GM12878 (cell line): ENCODE data around the gene ZNF484. TPM values are rescaled to one million over a fixed set of nuclear protein-coding genes. Genes with fewer than 3 reads are reported as not detected.
A peak's percentile ranks its signal among the peaks of the same experiment; 100 is the strongest.

Experiments used
- BCL11A ChIP-seq: IDR thresholded peaks from 2 replicates; pipeline ENCODE4 v1.6.1; 2011; ENCODE audit warnings: low read depth, low read length
- CREB1 ChIP-seq: IDR thresholded peaks from 2 replicates; pipeline ENCODE4 v1.6.1; 2012; ENCODE audit warnings: low read depth, mild to moderate bottlenecking, inconsistent platforms
- EGR1 ChIP-seq, 2 experiments: IDR thresholded peaks; 1 replicate in 1 of 2; 2 replicates in 1 of 2; pipeline ENCODE4 v1.6.1; 2011 to 2012; ENCODE audit warnings: low read depth in 2 of 2, low read length in 2 of 2, borderline replicate concordance in 1 of 2, mild to moderate bottlenecking in 1 of 2, moderate library complexity in 1 of 2
- IKZF1 ChIP-seq: fragments of 450-650 bp; conservative IDR thresholded peaks from 2 replicates; pipeline ENCODE4 v1.6.1; 2017; ENCODE audit warnings: antibody characterized with exemption, mild to moderate bottlenecking
- MEF2B ChIP-seq: fragments of 450-650 bp; IDR thresholded peaks from 2 replicates; pipeline ENCODE4 v1.6.1; 2018; ENCODE audit warnings: mild to moderate bottlenecking, moderate library complexity; ENCODE audit not compliant: partially characterized antibody, poor library complexity, severe bottlenecking
- MTA3 ChIP-seq: IDR thresholded peaks from 2 replicates; pipeline ENCODE4 v1.6.1; 2012; ENCODE audit warnings: low read length, inconsistent platforms, borderline replicate concordance
- PBX3 ChIP-seq: IDR thresholded peaks from 2 replicates; pipeline ENCODE4 v1.6.1; 2011; ENCODE audit warnings: mild to moderate bottlenecking, low read depth, low read length, moderate library complexity; ENCODE audit not compliant: insufficient replicate concordance
- POLR2A ChIP-seq: IDR thresholded peaks from 2 replicates; pipeline ENCODE4 v1.6.1; 2011; ENCODE audit warnings: low read depth, mild to moderate bottlenecking, low read length
- POLR2AphosphoS5 ChIP-seq: IDR thresholded peaks from 2 replicates; pipeline ENCODE4 v1.6.1; 2011; ENCODE audit warnings: mild to moderate bottlenecking, low read length, inconsistent platforms
- RAD21 ChIP-seq: IDR thresholded peaks from 2 replicates; pipeline ENCODE4 v1.6.1; 2011; ENCODE audit warnings: mild to moderate bottlenecking, low read depth, low read length, moderate library complexity; ENCODE audit not compliant: insufficient read depth
- RELB ChIP-seq: fragments of 450-650 bp; IDR thresholded peaks from 2 replicates; pipeline ENCODE4 v1.6.1; 2017; ENCODE audit warnings: low read depth, mild to moderate bottlenecking, moderate library complexity
- STAT3 ChIP-seq: IDR thresholded peaks from 2 replicates; pipeline ENCODE4 v1.6.1; 2011; ENCODE audit warnings: low read depth, low read length, improper control_type of control experiment
- TARDBP ChIP-seq: IDR thresholded peaks from 2 replicates; pipeline ENCODE4 v1.6.1; 2016; ENCODE audit warnings: borderline replicate concordance
- polyA plus RNA-seq, 11 experiments: library from polyadenylated mRNA; depleted of rRNA in 4 of 11; unstranded in 6 of 11; stranded (reverse) in 5 of 11; fragments of >200 nt; fragmentation: Nextera tagmentation in 4 of 11; fragmentation: Illumina TruSeq in 1 of 11; extraction: Ambion mirVana in 4 of 11; extraction: Trizol in 1 of 11; gene quantifications; 1 replicate in 1 of 11; 2 replicates in 10 of 11; pipeline versions ENCODE4 v1.2.1 to v1.2.3, GENCODE V29; 2011 to 2016; ENCODE audit warnings: inconsistent platforms in 2 of 11, missing spikeins in 2 of 11, low read depth in 1 of 11
- total RNA-seq, 4 experiments: library from RNA; depleted of rRNA in 3 of 4; stranded (reverse); fragments of >200 nt in 3 of 4; fragmentation: Illumina TruSeq in 1 of 4; extraction: Trizol in 1 of 4; gene quantifications; 2 replicates each; pipeline versions ENCODE4 v1.2.1 to v1.2.3, GENCODE V29; 2013 to 2021
- TF ChIP-seq, protein P1 (sequence below): IDR thresholded peaks from 2 replicates; pipeline ENCODE4 v1.6.1; 2012; ENCODE audit warnings: low read depth, low read length, improper control_type of control experiment
- TF ChIP-seq, protein P2 (sequence below): fragments of 450-650 bp; formaldehyde crosslinking; IDR thresholded peaks from 2 replicates; pipeline ENCODE4 v1.4.0; 2022; ENCODE audit warnings: mild to moderate bottlenecking, moderate library complexity
- TF ChIP-seq, protein P3 (sequence below): IDR thresholded peaks from 2 replicates; pipeline ENCODE4 v1.6.1; 2012; ENCODE audit warnings: mild to moderate bottlenecking, low read depth, low read length
- TF ChIP-seq, protein P4 (sequence below): IDR thresholded peaks from 2 replicates; pipeline ENCODE4 v1.6.1; 2012; ENCODE audit warnings: low read depth, low read length, improper control_type of control experiment

The ZNF484 gene
- total and polyA plus RNA-seq, 10 of the 15 experiments (the other 5 are each of a cell fraction or from before 2014, with no cell fraction given), result 0.95 to 7.8 (median 3.3) TPM

DNA sequence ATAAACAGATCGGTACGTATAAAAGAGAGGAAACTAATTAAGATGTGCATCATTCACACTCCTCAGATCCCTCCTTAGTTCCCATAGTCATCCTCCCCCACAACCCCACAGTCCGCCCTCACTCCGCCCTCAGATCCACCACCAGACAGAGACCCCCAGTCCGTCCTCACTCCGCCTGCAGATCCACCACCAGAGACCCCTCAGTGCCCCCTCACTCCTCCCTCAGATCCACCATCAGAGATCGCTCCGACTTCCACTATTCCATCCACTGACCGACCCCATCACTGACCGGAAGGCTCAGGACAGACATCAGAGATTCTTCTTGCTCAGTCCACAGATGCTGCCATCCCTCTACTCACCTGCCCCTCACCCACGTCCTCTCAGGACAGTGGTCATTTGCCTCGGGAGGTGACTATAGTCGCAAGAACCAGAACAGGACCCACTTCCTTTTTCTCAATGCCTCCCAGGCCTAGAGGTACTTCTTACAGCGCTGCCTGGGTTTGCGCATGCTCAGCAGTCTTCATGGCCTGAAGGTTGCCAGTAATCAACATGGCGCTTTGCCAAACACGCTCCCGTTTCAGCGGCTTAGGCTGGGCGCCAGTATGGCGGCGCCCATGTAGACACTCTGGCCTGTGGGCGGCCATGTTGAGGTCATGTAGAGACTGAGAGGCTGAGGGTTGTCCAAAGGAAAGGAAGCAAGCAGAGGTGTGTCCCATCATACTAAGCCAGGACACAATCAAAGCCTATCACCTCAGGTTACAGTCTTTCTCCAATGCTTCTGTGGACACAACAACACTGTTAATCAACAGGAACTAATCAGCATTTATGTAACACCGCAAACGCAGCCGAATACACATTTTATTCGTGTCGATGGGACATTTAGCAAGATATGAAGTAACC lies at the start of gene ZNF484 (continued):
- TF ChIP-seq RELB, result no peak
- peak; percentile 87 for TF ChIP-seq IKZF1
- TF ChIP-seq EGR1 (IDR thresholded peaks at IDR 0.05; ENCODE audit: borderline replicate concordance in 1 of 2, low read depth in 2 of 2, low read length in 2 of 2), result 0 out of 3 replicates have a peak, but pooled peaks of 1 of the 2 experiments have one; percentile 3
- TF ChIP-seq, protein P1, sequence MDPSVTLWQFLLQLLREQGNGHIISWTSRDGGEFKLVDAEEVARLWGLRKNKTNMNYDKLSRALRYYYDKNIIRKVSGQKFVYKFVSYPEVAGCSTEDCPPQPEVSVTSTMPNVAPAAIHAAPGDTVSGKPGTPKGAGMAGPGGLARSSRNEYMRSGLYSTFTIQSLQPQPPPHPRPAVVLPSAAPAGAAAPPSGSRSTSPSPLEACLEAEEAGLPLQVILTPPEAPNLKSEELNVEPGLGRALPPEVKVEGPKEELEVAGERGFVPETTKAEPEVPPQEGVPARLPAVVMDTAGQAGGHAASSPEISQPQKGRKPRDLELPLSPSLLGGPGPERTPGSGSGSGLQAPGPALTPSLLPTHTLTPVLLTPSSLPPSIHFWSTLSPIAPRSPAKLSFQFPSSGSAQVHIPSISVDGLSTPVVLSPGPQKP, result no peak
- peak; percentile 84 for TF ChIP-seq POLR2A
- no peak for TF ChIP-seq BCL11A
- TF ChIP-seq MTA3, result no peak
- TF ChIP-seq TARDBP, result peak; percentile 87
- TF ChIP-seq PBX3, result no peak
- no peak for TF ChIP-seq RAD21
- no peak for TF ChIP-seq MEF2B
- TF ChIP-seq, protein P2, sequence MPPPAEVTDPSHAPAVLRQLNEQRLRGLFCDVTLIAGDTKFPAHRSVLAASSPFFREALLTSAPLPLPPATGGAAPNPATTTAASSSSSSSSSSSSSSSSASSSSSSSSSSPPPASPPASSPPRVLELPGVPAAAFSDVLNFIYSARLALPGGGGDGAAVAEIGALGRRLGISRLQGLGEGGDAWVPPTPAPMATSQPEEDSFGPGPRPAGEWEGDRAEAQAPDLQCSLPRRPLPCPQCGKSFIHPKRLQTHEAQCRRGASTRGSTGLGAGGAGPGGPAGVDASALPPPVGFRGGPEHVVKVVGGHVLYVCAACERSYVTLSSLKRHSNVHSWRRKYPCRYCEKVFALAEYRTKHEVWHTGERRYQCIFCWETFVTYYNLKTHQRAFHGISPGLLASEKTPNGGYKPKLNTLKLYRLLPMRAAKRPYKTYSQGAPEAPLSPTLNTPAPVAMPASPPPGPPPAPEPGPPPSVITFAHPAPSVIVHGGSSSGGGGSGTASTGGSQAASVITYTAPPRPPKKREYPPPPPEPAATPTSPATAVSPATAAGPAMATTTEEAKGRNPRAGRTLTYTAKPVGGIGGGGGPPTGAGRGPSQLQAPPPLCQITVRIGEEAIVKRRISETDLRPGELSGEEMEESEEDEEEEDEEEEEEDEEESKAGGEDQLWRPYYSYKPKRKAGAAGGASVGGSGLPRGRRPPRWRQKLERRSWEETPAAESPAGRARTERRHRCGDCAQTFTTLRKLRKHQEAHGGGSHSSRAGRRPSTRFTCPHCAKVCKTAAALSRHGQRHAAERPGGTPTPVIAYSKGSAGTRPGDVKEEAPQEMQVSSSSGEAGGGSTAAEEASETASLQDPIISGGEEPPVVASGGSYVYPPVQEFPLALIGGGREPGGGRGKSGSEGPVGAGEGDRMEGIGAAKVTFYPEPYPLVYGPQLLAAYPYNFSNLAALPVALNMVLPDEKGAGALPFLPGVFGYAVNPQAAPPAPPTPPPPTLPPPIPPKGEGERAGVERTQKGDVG, result no peak
- TF ChIP-seq POLR2AphosphoS5, result peak; percentile 86
- peak; percentile 81 for TF ChIP-seq CREB1
- TF ChIP-seq, protein P3, sequence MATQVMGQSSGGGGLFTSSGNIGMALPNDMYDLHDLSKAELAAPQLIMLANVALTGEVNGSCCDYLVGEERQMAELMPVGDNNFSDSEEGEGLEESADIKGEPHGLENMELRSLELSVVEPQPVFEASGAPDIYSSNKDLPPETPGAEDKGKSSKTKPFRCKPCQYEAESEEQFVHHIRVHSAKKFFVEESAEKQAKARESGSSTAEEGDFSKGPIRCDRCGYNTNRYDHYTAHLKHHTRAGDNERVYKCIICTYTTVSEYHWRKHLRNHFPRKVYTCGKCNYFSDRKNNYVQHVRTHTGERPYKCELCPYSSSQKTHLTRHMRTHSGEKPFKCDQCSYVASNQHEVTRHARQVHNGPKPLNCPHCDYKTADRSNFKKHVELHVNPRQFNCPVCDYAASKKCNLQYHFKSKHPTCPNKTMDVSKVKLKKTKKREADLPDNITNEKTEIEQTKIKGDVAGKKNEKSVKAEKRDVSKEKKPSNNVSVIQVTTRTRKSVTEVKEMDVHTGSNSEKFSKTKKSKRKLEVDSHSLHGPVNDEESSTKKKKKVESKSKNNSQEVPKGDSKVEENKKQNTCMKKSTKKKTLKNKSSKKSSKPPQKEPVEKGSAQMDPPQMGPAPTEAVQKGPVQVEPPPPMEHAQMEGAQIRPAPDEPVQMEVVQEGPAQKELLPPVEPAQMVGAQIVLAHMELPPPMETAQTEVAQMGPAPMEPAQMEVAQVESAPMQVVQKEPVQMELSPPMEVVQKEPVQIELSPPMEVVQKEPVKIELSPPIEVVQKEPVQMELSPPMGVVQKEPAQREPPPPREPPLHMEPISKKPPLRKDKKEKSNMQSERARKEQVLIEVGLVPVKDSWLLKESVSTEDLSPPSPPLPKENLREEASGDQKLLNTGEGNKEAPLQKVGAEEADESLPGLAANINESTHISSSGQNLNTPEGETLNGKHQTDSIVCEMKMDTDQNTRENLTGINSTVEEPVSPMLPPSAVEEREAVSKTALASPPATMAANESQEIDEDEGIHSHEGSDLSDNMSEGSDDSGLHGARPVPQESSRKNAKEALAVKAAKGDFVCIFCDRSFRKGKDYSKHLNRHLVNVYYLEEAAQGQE, result no peak
- TF ChIP-seq, protein P4, sequence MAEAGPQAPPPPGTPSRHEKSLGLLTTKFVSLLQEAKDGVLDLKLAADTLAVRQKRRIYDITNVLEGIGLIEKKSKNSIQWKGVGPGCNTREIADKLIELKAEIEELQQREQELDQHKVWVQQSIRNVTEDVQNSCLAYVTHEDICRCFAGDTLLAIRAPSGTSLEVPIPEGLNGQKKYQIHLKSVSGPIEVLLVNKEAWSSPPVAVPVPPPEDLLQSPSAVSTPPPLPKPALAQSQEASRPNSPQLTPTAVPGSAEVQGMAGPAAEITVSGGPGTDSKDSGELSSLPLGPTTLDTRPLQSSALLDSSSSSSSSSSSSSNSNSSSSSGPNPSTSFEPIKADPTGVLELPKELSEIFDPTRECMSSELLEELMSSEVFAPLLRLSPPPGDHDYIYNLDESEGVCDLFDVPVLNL, result no peak
- TF ChIP-seq STAT3, result no peak
